ENCODE measurements around the gene LRP2BP.

- TF ChIP-seq CTCF (optimal IDR thresholded peaks at IDR 0.05 in 1 of 3, IDR thresholded peaks at IDR 0.05 in 1 of 3, conservative IDR thresholded peaks at IDR 0.05 in 1 of 3; ENCODE audit: extremely low read depth in 1 of 3, insufficient read depth in 2 of 3, low read length in 3 of 3) (no peak), EZH2 (IDR thresholded peaks at IDR 0.05; ENCODE audit: low read length) (no peak)
These were observed 72.9 kb downstream of the LRP2BP start for GRCh38 chr4:185322803-185323202.

Measured in keratinocyte (primary cell).